Astrocyte (in vitro differentiated cells and primary cell): ENCODE results near the gene CABP7.

Source experiments
- EZH2 ChIP-seq: IDR thresholded peaks from 2 replicates; pipeline ENCODE4 v1.6.1; 2012; ENCODE audit warnings: mild to moderate bottlenecking, low read length, inconsistent platforms; ENCODE audit not compliant: insufficient read depth
- TF ChIP-seq, protein P1 (sequence below): IDR thresholded peaks from 2 replicates; pipeline ENCODE4 v1.5.1; 2011; ENCODE audit warnings: low read depth, mild to moderate bottlenecking, inconsistent platforms, low read length, moderate library complexity; ENCODE audit not compliant: insufficient read depth

DNA sequence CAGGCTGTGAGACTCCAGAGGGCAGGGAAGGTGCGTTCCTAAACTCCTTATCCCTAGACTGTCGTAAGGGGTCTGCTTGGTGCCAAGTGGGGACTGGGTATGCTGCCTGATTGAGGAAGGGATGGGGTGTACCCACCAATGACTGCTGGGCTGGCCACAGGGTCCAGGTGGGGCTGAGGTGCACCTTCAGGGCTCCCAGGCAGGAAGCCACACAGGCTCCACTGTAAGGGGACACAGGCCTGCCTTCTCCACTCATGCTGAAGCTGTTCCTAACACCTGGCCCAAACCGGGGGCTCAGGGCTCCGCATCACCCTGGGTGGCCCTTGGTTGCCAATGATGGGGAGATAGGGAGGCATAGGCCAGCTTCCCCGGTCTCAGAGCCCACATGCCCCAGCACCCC is 20.4 kb downstream of the CABP7 start:
- TF ChIP-seq, protein P1, sequence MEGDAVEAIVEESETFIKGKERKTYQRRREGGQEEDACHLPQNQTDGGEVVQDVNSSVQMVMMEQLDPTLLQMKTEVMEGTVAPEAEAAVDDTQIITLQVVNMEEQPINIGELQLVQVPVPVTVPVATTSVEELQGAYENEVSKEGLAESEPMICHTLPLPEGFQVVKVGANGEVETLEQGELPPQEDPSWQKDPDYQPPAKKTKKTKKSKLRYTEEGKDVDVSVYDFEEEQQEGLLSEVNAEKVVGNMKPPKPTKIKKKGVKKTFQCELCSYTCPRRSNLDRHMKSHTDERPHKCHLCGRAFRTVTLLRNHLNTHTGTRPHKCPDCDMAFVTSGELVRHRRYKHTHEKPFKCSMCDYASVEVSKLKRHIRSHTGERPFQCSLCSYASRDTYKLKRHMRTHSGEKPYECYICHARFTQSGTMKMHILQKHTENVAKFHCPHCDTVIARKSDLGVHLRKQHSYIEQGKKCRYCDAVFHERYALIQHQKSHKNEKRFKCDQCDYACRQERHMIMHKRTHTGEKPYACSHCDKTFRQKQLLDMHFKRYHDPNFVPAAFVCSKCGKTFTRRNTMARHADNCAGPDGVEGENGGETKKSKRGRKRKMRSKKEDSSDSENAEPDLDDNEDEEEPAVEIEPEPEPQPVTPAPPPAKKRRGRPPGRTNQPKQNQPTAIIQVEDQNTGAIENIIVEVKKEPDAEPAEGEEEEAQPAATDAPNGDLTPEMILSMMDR, result no peak
- TF ChIP-seq EZH2, result no peak
